HG03025 (cell line): ENCODE results near the gene PDE9A.

Source experiments
- ATAC-seq: cut with Tn5 transposase; IDR thresholded peaks from one replicate; pipeline ENCODE4 v1.9.1; 2021; ENCODE audit warnings: mild to moderate bottlenecking, moderate library complexity; ENCODE audit not compliant: unreplicated experiment, low FRiP score

PDE9A gene

GRCh38 chr21:42753804-42754203 is 100.4 kb downstream of the PDE9A start:
- ATAC-seq, result no peak

- no peak for ATAC-seq
Measured at GRCh38 chr21:42754270-42754933, 101.0 kb downstream of the PDE9A start.

GRCh38 chr21:42755031-42755665 is 101.7 kb downstream of the PDE9A start:
- no peak for ATAC-seq

GRCh38 chr21:42755766-42756579 is 102.6 kb downstream of the PDE9A start:
- ATAC-seq, result no peak

- no peak for ATAC-seq
Measured at GRCh38 chr21:42756580-42757250, 103.3 kb downstream of the PDE9A start.

GRCh38 chr21:42757422-42757821 is 104.0 kb downstream of the PDE9A start:
- ATAC-seq, result no peak

GRCh38 chr21:42757826-42758655 is 104.6 kb downstream of the PDE9A start:
- no peak for ATAC-seq

- ATAC-seq, result no peak
Measured at GRCh38 chr21:42758721-42759593, 105.5 kb downstream of the PDE9A start.

- no peak for ATAC-seq
Measured at GRCh38 chr21:42759594-42759927, 106.1 kb downstream of the PDE9A start.

- no peak for ATAC-seq
Measured at GRCh38 chr21:42760361-42760950, 107.0 kb downstream of the PDE9A start.

GRCh38 chr21:42760951-42761751 is 107.7 kb downstream of the PDE9A start:
- no peak for ATAC-seq

GRCh38 chr21:42761776-42762335 is 108.4 kb downstream of the PDE9A start:
- ATAC-seq, result no peak

- no peak for ATAC-seq
Measured at GRCh38 chr21:42763581-42764442, 110.4 kb downstream of the PDE9A start.

GRCh38 chr21:42764443-42764760 is 111.0 kb downstream of the PDE9A start:
- ATAC-seq, result no peak

GRCh38 chr21:42764883-42765282 is 111.5 kb downstream of the PDE9A start:
- ATAC-seq, result no peak

GRCh38 chr21:42765656-42766055 is 112.2 kb downstream of the PDE9A start:
- no peak for ATAC-seq
